ENCODE measurements around the gene AIFM2. TPM values are rescaled to one million over a fixed set of nuclear protein-coding genes. Genes with fewer than 3 reads are reported as not detected.

AIFM2 gene
- total and polyA plus RNA-seq, 4 donors = 5.0 to 20.3 (median 9.7) TPM

DNA sequence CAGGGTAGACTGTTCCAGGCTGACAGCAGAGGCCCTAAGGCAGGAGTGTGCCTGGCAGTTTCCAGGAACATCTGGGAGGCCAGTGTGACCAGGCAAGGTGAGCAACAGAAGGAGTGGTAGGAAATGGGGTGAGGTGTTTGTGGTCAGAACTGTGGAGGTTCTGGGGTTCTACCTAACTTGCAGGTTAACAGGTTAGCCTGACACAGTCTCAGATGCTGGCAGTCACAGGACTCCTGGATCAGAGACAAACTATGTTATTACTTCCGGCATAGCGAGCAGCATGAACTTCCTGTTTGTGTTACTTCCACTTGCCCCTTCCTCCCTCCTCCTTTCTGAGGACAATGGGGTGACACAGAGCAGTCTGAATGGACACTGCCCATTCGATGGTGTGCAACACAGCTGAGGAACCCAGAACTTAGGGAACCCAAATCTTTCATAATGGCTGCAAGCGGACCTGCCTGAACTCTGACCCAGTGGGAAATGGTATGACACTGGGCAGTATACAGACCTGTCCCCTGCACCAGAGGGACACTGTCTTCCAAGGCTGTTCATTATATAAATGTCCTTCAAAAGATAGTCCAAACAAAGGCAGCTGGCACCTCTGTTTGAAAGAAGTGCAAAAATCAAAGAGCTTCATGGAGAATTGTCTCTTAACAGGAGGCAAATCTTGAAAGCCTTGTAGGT is 41.6 kb upstream of the AIFM2 start:
- no peaks in the 10 kb centered on the region for H3K9me3 ChIP-seq (ENCODE audit: control insufficient read depth in 4 of 4, low read length in 3 of 4)
- H3K27me3 ChIP-seq (ENCODE audit: control insufficient read depth in 4 of 4, insufficient read depth in 4 of 4, low read length in 3 of 4) = no peaks in the 10 kb centered on the region
- H3K9ac ChIP-seq (ENCODE audit: low read depth in 1 of 2, low read length in 2 of 2) = no peak overlapping the region
- WGBS = 61% methylated on average over 4 of the region's 4 CpGs
- H3K27ac ChIP-seq (ENCODE audit: low read depth in 1 of 2, low read length in 2 of 2) = peak overlapping the region in 1 of 2 donors; percentile 41
- H3K4me1 ChIP-seq (ENCODE audit: control insufficient read depth in 4 of 4, insufficient read depth in 4 of 4, low read length in 3 of 4) = peaks cover 1 to 14% (median 3%) of the 10 kb centered on the region in 4 donors
- no peak overlapping the region for H3K4me3 ChIP-seq (ENCODE audit: low read depth in 1 of 3, low read length in 3 of 3)
- peak; percentile 27 to 44 for TF ChIP-seq GABPA (IDR thresholded peaks at IDR 0.05 in 1 of 2, conservative IDR thresholded peaks at IDR 0.05 in 1 of 2)
- TF ChIP-seq NR2F2 (IDR thresholded peaks at IDR 0.05) = no peak
- TF ChIP-seq RXRA (IDR thresholded peaks at IDR 0.05) = no peak
- no peak for TF ChIP-seq SP1 (IDR thresholded peaks at IDR 0.05)
- no peaks in the 10 kb centered on the region for H3K36me3 ChIP-seq (ENCODE audit: control insufficient read depth in 4 of 4, insufficient read depth in 3 of 4, low read depth in 1 of 4, low read length in 3 of 4)
- no peak for DNase-seq (ENCODE audit: low spot score)

DNA sequence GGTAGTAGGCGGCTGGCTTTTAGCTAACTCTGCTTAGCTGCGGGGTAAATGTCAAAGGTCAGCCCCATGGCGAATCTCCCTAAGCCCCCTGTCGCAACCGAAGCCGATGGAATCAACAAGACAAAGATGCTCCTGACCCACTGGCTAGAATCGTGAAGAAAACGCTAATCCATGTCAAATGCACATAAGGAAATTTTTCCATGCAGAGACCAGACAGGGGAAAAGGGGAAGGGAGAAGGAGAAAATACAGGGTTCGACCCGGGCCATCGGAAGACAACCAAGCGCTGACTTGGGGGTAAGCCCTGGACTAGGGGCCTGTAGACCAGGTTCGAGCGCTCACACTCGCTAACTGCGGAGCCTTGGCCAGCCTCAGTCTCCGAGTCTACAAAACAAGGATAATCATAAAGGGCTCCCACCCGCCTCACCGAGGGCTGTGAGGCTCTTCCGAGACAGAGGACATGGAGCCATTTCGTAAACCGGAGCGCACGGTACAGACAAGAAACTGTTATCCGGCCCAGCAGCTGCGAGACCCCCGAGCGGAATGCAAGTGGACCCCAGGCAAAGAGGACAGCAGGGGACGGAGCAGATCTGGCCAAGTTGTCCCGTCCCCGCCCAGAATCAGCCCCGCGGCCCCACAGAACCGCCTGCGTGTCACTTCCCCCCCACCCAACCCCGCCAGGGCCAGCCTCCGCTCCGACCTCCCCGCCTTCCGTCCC is 37.2 kb upstream of the AIFM2 start:
- H3K4me3 ChIP-seq (ENCODE audit: low read depth in 1 of 3, low read length in 3 of 3) = peak overlapping the region; percentile 81 to 99 (median 89)
- peaks cover 0 to 5% (median 1%) of the 10 kb centered on the region in 4 donors for H3K36me3 ChIP-seq (ENCODE audit: control insufficient read depth in 4 of 4, insufficient read depth in 3 of 4, low read depth in 1 of 4, low read length in 3 of 4)
- peak overlapping the region; percentile 94 to 95 for H3K9ac ChIP-seq (ENCODE audit: low read depth in 1 of 2, low read length in 2 of 2)
- under 1% methylated on average over 40 of the region's 40 CpGs for WGBS
- peaks cover 1 to 27% (median 11%) of the 10 kb centered on the region in 4 donors for H3K4me1 ChIP-seq (ENCODE audit: control insufficient read depth in 4 of 4, insufficient read depth in 4 of 4, low read length in 3 of 4)
- no peak for DNase-seq (ENCODE audit: low spot score)
- TF ChIP-seq, protein P1, sequence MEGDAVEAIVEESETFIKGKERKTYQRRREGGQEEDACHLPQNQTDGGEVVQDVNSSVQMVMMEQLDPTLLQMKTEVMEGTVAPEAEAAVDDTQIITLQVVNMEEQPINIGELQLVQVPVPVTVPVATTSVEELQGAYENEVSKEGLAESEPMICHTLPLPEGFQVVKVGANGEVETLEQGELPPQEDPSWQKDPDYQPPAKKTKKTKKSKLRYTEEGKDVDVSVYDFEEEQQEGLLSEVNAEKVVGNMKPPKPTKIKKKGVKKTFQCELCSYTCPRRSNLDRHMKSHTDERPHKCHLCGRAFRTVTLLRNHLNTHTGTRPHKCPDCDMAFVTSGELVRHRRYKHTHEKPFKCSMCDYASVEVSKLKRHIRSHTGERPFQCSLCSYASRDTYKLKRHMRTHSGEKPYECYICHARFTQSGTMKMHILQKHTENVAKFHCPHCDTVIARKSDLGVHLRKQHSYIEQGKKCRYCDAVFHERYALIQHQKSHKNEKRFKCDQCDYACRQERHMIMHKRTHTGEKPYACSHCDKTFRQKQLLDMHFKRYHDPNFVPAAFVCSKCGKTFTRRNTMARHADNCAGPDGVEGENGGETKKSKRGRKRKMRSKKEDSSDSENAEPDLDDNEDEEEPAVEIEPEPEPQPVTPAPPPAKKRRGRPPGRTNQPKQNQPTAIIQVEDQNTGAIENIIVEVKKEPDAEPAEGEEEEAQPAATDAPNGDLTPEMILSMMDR (IDR thresholded peaks at IDR 0.05; ENCODE audit: low read depth, low read length, missing input control) = no peak
- TF ChIP-seq FOXA2 (IDR thresholded peaks at IDR 0.05) (no peak), NR2F2 (IDR thresholded peaks at IDR 0.05) (no peak), GABPA (IDR thresholded peaks at IDR 0.05 in 1 of 2, conservative IDR thresholded peaks at IDR 0.05 in 1 of 2) (no peak)
- TF ChIP-seq, protein P2, sequence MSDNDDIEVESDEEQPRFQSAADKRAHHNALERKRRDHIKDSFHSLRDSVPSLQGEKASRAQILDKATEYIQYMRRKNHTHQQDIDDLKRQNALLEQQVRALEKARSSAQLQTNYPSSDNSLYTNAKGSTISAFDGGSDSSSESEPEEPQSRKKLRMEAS (IDR thresholded peaks at IDR 0.05) = no peak
- peak overlapping the region; percentile 91 to 92 for H3K27ac ChIP-seq (ENCODE audit: low read depth in 1 of 2, low read length in 2 of 2)
- H3K9me3 ChIP-seq (ENCODE audit: control insufficient read depth in 4 of 4, low read length in 3 of 4) = no peaks in the 10 kb centered on the region
- no peaks in the 10 kb centered on the region for H3K27me3 ChIP-seq (ENCODE audit: control insufficient read depth in 4 of 4, insufficient read depth in 4 of 4, low read length in 3 of 4)

DNA sequence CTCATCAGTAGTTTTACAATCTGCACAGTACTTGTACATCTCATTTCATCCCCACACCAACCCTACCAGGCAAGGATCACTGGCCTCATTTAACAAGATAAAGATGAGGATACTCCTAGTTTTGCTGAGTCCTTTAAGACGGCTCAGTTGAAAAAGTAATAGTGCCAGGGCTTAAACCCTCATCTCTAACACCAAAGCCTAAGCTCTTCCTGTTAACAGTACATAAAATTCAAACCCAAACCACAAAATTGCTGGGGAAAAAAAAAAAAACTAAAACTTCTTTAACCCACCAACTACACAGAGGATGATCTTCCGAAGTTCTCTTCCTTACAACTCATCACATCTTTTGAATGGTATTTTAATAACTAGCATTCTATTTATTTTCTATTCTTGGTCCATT is 36.4 kb upstream of the AIFM2 start:
- 57% methylated on average over 2 of the region's 2 CpGs for WGBS
- no peaks in the 10 kb centered on the region for H3K27me3 ChIP-seq (ENCODE audit: control insufficient read depth in 4 of 4, insufficient read depth in 4 of 4, low read length in 3 of 4)
- peak overlapping the region in 1 of 2 donors; percentile 95 for H3K9ac ChIP-seq (ENCODE audit: low read depth in 1 of 2, low read length in 2 of 2)
- DNase-seq (ENCODE audit: low spot score) = no peak
- H3K4me1 ChIP-seq (ENCODE audit: control insufficient read depth in 4 of 4, insufficient read depth in 4 of 4, low read length in 3 of 4) = peaks cover 1 to 25% (median 13%) of the 10 kb centered on the region in 4 donors
- peaks cover 0 to 5% (median 1%) of the 10 kb centered on the region in 4 donors for H3K36me3 ChIP-seq (ENCODE audit: control insufficient read depth in 4 of 4, insufficient read depth in 3 of 4, low read depth in 1 of 4, low read length in 3 of 4)
- no peak overlapping the region for H3K27ac ChIP-seq (ENCODE audit: low read depth in 1 of 2, low read length in 2 of 2)
- no peaks in the 10 kb centered on the region for H3K9me3 ChIP-seq (ENCODE audit: control insufficient read depth in 4 of 4, low read length in 3 of 4)
- peak overlapping the region in 2 of 3 donors; percentile 89 to 99 for H3K4me3 ChIP-seq (ENCODE audit: low read depth in 1 of 3, low read length in 3 of 3)
- TF ChIP-seq, protein P3, sequence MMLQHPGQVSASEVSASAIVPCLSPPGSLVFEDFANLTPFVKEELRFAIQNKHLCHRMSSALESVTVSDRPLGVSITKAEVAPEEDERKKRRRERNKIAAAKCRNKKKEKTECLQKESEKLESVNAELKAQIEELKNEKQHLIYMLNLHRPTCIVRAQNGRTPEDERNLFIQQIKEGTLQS (IDR thresholded peaks at IDR 0.05) = no peak
- TF ChIP-seq FOXA2 (IDR thresholded peaks at IDR 0.05) = no peak
- TF ChIP-seq NR2F2 (IDR thresholded peaks at IDR 0.05) = no peak
- TF ChIP-seq FOXA1 (IDR thresholded peaks at IDR 0.05) = no peak
- no peak for TF ChIP-seq RXRA (IDR thresholded peaks at IDR 0.05)
- TF ChIP-seq, protein P4, sequence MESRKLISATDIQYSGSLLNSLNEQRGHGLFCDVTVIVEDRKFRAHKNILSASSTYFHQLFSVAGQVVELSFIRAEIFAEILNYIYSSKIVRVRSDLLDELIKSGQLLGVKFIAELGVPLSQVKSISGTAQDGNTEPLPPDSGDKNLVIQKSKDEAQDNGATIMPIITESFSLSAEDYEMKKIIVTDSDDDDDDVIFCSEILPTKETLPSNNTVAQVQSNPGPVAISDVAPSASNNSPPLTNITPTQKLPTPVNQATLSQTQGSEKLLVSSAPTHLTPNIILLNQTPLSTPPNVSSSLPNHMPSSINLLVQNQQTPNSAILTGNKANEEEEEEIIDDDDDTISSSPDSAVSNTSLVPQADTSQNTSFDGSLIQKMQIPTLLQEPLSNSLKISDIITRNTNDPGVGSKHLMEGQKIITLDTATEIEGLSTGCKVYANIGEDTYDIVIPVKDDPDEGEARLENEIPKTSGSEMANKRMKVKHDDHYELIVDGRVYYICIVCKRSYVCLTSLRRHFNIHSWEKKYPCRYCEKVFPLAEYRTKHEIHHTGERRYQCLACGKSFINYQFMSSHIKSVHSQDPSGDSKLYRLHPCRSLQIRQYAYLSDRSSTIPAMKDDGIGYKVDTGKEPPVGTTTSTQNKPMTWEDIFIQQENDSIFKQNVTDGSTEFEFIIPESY (IDR thresholded peaks at IDR 0.05) = no peak
- TF ChIP-seq HNF4G (IDR thresholded peaks at IDR 0.05) = no peak
- TF ChIP-seq YY1 (IDR thresholded peaks at IDR 0.05) = no peak
- TF ChIP-seq, protein P2 (IDR thresholded peaks at IDR 0.05) = no peak
- TF ChIP-seq EGR1 (IDR thresholded peaks at IDR 0.05; ENCODE audit: low read depth in 2 of 2) = no peak
- TF ChIP-seq, protein P5, sequence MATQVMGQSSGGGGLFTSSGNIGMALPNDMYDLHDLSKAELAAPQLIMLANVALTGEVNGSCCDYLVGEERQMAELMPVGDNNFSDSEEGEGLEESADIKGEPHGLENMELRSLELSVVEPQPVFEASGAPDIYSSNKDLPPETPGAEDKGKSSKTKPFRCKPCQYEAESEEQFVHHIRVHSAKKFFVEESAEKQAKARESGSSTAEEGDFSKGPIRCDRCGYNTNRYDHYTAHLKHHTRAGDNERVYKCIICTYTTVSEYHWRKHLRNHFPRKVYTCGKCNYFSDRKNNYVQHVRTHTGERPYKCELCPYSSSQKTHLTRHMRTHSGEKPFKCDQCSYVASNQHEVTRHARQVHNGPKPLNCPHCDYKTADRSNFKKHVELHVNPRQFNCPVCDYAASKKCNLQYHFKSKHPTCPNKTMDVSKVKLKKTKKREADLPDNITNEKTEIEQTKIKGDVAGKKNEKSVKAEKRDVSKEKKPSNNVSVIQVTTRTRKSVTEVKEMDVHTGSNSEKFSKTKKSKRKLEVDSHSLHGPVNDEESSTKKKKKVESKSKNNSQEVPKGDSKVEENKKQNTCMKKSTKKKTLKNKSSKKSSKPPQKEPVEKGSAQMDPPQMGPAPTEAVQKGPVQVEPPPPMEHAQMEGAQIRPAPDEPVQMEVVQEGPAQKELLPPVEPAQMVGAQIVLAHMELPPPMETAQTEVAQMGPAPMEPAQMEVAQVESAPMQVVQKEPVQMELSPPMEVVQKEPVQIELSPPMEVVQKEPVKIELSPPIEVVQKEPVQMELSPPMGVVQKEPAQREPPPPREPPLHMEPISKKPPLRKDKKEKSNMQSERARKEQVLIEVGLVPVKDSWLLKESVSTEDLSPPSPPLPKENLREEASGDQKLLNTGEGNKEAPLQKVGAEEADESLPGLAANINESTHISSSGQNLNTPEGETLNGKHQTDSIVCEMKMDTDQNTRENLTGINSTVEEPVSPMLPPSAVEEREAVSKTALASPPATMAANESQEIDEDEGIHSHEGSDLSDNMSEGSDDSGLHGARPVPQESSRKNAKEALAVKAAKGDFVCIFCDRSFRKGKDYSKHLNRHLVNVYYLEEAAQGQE (IDR thresholded peaks at IDR 0.05) = no peak
- TF ChIP-seq TAF1 (conservative IDR thresholded peaks at IDR 0.05) = no peak
- TF ChIP-seq SP1 (IDR thresholded peaks at IDR 0.05) = no peak
- TF ChIP-seq RAD21 (IDR thresholded peaks at IDR 0.05) = no peak
- no peak for TF ChIP-seq GABPA (IDR thresholded peaks at IDR 0.05 in 1 of 2, conservative IDR thresholded peaks at IDR 0.05 in 1 of 2)

All from liver (tissue), 9 donors.